H1 (cell line): ENCODE results near the gene CD200R1L. TPM values are rescaled to one million over a fixed set of nuclear protein-coding genes. Genes with fewer than 3 reads are reported as not detected.

ENCODE experiments used
- CTCF ChIA-PET: fragments of 300-600 bp; sonication (Branson Sonifier 250); formaldehyde crosslinking; loops from one replicate; lab custom pipeline; 2021; ENCODE audit not compliant: partially characterized antibody; lab: Charles Lee
- POLR2A ChIA-PET: fragments of 300-600 bp; sonication (Branson Sonifier 250); formaldehyde crosslinking; loops from one replicate; lab custom pipeline; 2021; ENCODE audit warnings: inconsistent platforms; ENCODE audit not compliant: partially characterized antibody; lab: Charles Lee
- DNase-seq, 2 experiments: peaks; one replicate each; pipeline versions ENCODE4 v3.0.0 to v3.0.0-alpha.2; 2010 to 2022; ENCODE audit warnings: low spot score in 2 of 2, low read depth in 1 of 2, mixed read lengths in 1 of 2
- FAIRE-seq: peaks from 2 replicates; lab custom pipeline; 2011; peaks lifted over from hg19 to GRCh38; lab: Jason Lieb, UNC
- H2AFZ ChIP-seq: 2 replicates; pipeline ENCODE4 v1.8.1; 2012; ENCODE audit warnings: low read length, inconsistent platforms
- H2AK5ac ChIP-seq: 2 replicates; pipeline ENCODE4 v1.6.1; 2013; ENCODE audit warnings: low read depth, low read length
- H2BK120ac ChIP-seq: replicated peaks from 2 replicates; pipeline ENCODE3; 2013; ENCODE audit warnings: low read depth, low read length, inconsistent platforms
- H2BK12ac ChIP-seq: 2 replicates; pipeline ENCODE4 v1.6.1; 2013; ENCODE audit warnings: low read depth, low read length
- H2BK15ac ChIP-seq: 2 replicates; pipeline ENCODE4 v1.6.1; 2013; ENCODE audit warnings: low read length
- H2BK20ac ChIP-seq: 2 replicates; pipeline ENCODE4 v1.6.1; 2013; ENCODE audit warnings: low read length
- H2BK5ac ChIP-seq: 2 replicates; pipeline ENCODE4 v1.6.1; 2013; ENCODE audit warnings: low read depth, low read length
- H3K14ac ChIP-seq: 2 replicates; pipeline ENCODE4 v1.6.1; 2013; ENCODE audit warnings: inconsistent platforms; ENCODE audit not compliant: insufficient read length
- H3K18ac ChIP-seq: 2 replicates; pipeline ENCODE4 v1.6.1; 2013; ENCODE audit warnings: low read length; ENCODE audit errors: extremely low read depth
- H3K23ac ChIP-seq: 2 replicates; pipeline ENCODE4 v1.6.1; 2013; ENCODE audit warnings: inconsistent platforms; ENCODE audit not compliant: insufficient read length
- H3K23me2 ChIP-seq: 2 replicates; pipeline ENCODE4 v1.6.1; 2013; ENCODE audit warnings: low read depth, low read length
- H3K27ac ChIP-seq: 2 replicates; pipeline ENCODE4 v1.6.1; 2011; ENCODE audit warnings: low read depth, low read length, inconsistent platforms
- H3K27me3 ChIP-seq, 4 experiments: replicated peaks in 1 of 4; 1 replicate in 1 of 4; 2 replicates in 3 of 4; pipeline versions ENCODE4 v1.6.1 to v1.8.1; 2011 to 2013; ENCODE audit warnings: low read length in 3 of 4, mild to moderate bottlenecking in 3 of 4, inconsistent platforms in 2 of 4, mixed read lengths in 2 of 4, moderate library complexity in 1 of 4; ENCODE audit not compliant: control insufficient read depth in 3 of 4, insufficient read depth in 3 of 4; ENCODE audit errors: extremely low read depth in 1 of 4
- H3K36me3 ChIP-seq, 4 experiments: 2 replicates each; pipeline versions ENCODE4 v1.6.1 to v1.8.1; 2011 to 2013; ENCODE audit warnings: mild to moderate bottlenecking in 4 of 4, low read length in 3 of 4, moderate library complexity in 2 of 4, control low read depth in 1 of 4, inconsistent platforms in 1 of 4; ENCODE audit not compliant: insufficient read depth in 4 of 4, control insufficient read depth in 2 of 4
- H3K4ac ChIP-seq: replicated peaks from 2 replicates; pipeline ENCODE3; 2013; ENCODE audit warnings: low read length, low read depth, mixed read lengths, inconsistent platforms; ENCODE audit not compliant: insufficient read length
- H3K4me1 ChIP-seq, 4 experiments: replicated peaks in 1 of 4; 1 replicate in 1 of 4; 2 replicates in 3 of 4; pipeline versions ENCODE4 v1.6.1 to v1.8.1; 2011 to 2013; ENCODE audit warnings: low read length in 3 of 4, inconsistent platforms in 2 of 4, mixed read lengths in 1 of 4; ENCODE audit not compliant: insufficient read depth in 4 of 4, control insufficient read depth in 3 of 4
- H3K4me2 ChIP-seq, 2 experiments: 2 replicates each; pipeline versions ENCODE4 v1.6.1 to v1.8.1; 2011 to 2013; ENCODE audit warnings: low read depth in 2 of 2, low read length in 2 of 2, control low read depth in 1 of 2, inconsistent platforms in 1 of 2, mild to moderate bottlenecking in 1 of 2; ENCODE audit not compliant: insufficient read depth in 1 of 2
- H3K4me3 ChIP-seq, 4 experiments: fragments of 200-600, 300-600 bp in 1 of 4; sonication (generic), shearing (Covaris generic), sonication (Bioruptor Twin) in 1 of 4; 2 replicates each; pipeline versions ENCODE4 v1.5.1 to v1.8.1; 2011 to 2016; ENCODE audit warnings: low read length in 4 of 4, low read depth in 3 of 4, control low read depth in 2 of 4, inconsistent platforms in 2 of 4, mild to moderate bottlenecking in 2 of 4, mixed read lengths in 1 of 4, moderate library complexity in 1 of 4; ENCODE audit not compliant: insufficient read depth in 2 of 4; ENCODE audit errors: extremely low read depth in 1 of 4
- H3K56ac ChIP-seq: replicated peaks from 2 replicates; pipeline ENCODE3; 2013; ENCODE audit warnings: low read depth, mild to moderate bottlenecking, mixed read lengths, low read length, inconsistent platforms; ENCODE audit not compliant: insufficient read length
- H3K79me1 ChIP-seq: 2 replicates; pipeline ENCODE4 v1.6.1; 2013; ENCODE audit warnings: low read depth, low read length, control low read depth
- H3K79me2 ChIP-seq, 2 experiments: 2 replicates each; pipeline versions ENCODE4 v1.6.1 to v1.8.1; 2012 to 2013; ENCODE audit warnings: low read length in 2 of 2, mild to moderate bottlenecking in 2 of 2, inconsistent platforms in 1 of 2; ENCODE audit not compliant: insufficient read depth in 2 of 2, control insufficient read depth in 1 of 2
- H3K9ac ChIP-seq, 4 experiments: replicated peaks in 1 of 4; 1 replicate in 1 of 4; 2 replicates in 3 of 4; pipeline versions ENCODE4 v1.6.1 to v1.8.1; 2011 to 2013; ENCODE audit warnings: low read depth in 3 of 4, low read length in 3 of 4, control low read depth in 2 of 4, mild to moderate bottlenecking in 2 of 4, moderate library complexity in 2 of 4, inconsistent platforms in 1 of 4; ENCODE audit errors: extremely low read depth in 1 of 4
- H3K9me3 ChIP-seq, 2 experiments: 2 replicates each; pipeline versions ENCODE4 v1.6.1 to v1.8.1; 2012 to 2013; ENCODE audit warnings: mild to moderate bottlenecking in 2 of 2, moderate library complexity in 2 of 2, control low read depth in 1 of 2, inconsistent platforms in 1 of 2, low read depth in 1 of 2, low read length in 1 of 2, mixed read lengths in 1 of 2; ENCODE audit not compliant: insufficient read depth in 2 of 2
- H4K20me1 ChIP-seq, 2 experiments: replicated peaks in 1 of 2; 2 replicates each; pipeline versions ENCODE3 to v1.8.1; 2011 to 2013; ENCODE audit warnings: inconsistent platforms in 2 of 2, low read length in 2 of 2, mild to moderate bottlenecking in 1 of 2; ENCODE audit not compliant: insufficient read depth in 2 of 2, control insufficient read depth in 1 of 2
- H4K5ac ChIP-seq: 2 replicates; pipeline ENCODE4 v1.6.1; 2013; ENCODE audit warnings: low read length, low read depth, mixed read lengths, inconsistent platforms; ENCODE audit not compliant: insufficient read length
- H4K8ac ChIP-seq: 2 replicates; pipeline ENCODE4 v1.8.0; 2013; ENCODE audit warnings: mild to moderate bottlenecking, moderate library complexity, low read length, inconsistent platforms; ENCODE audit not compliant: insufficient read depth; ENCODE audit errors: extremely low read depth
- H4K91ac ChIP-seq: replicated peaks from 2 replicates; pipeline ENCODE3; 2013; ENCODE audit warnings: low read length, mixed read lengths, inconsistent platforms; ENCODE audit not compliant: insufficient read length
- CHD1 ChIP-seq: IDR thresholded peaks from 2 replicates; pipeline ENCODE4 v1.6.1; 2012; ENCODE audit warnings: low read depth, low read length, improper control_type of control experiment
- CREB1 ChIP-seq: IDR thresholded peaks from 2 replicates; pipeline ENCODE4 v1.6.1; 2012; ENCODE audit warnings: inconsistent platforms
- EGR1 ChIP-seq: IDR thresholded peaks from 2 replicates; pipeline ENCODE4 v1.6.1; 2011; ENCODE audit warnings: low read depth, low read length, borderline replicate concordance
- EZH2 ChIP-seq: fragments of 200-600 bp; sonication (generic); IDR thresholded peaks from 2 replicates; pipeline ENCODE4 v1.7.1; 2012; ENCODE audit warnings: low read depth, mild to moderate bottlenecking, moderate library complexity, low read length, inconsistent platforms; ENCODE audit not compliant: severe bottlenecking
- JUN ChIP-seq: IDR thresholded peaks from 2 replicates; pipeline ENCODE4 v1.6.1; 2011; ENCODE audit warnings: low read depth, mild to moderate bottlenecking, improper control_type of control experiment, low read length
- JUND ChIP-seq: IDR thresholded peaks from 2 replicates; pipeline ENCODE4 v1.6.1; 2011; ENCODE audit warnings: mild to moderate bottlenecking, improper control_type of control experiment, low read length
- KDM4A ChIP-seq: IDR thresholded peaks from one replicate; pipeline ENCODE4 v1.7.1; 2012; ENCODE audit warnings: low read depth, mild to moderate bottlenecking, moderate library complexity, low read length, inconsistent platforms; ENCODE audit not compliant: severe bottlenecking
- RAD21 ChIP-seq, 2 experiments: IDR thresholded peaks in 1 of 2; conservative IDR thresholded peaks in 1 of 2; 2 replicates each; pipeline ENCODE4 v1.6.1; 2011; ENCODE audit warnings: low read depth in 2 of 2, low read length in 2 of 2, improper control_type of control experiment in 1 of 2, inconsistent platforms in 1 of 2, mild to moderate bottlenecking in 1 of 2, moderate library complexity in 1 of 2
- SIRT6 ChIP-seq: IDR thresholded peaks from one replicate; pipeline ENCODE4 v1.7.1; 2012; ENCODE audit warnings: low read length, inconsistent platforms
- SP2 ChIP-seq: IDR thresholded peaks from 2 replicates; pipeline ENCODE4 v1.6.1; 2012; ENCODE audit warnings: mild to moderate bottlenecking, low read length, inconsistent platforms
- TCF12 ChIP-seq: IDR thresholded peaks from 2 replicates; pipeline ENCODE4 v1.6.1; 2011; ENCODE audit warnings: low read depth, mild to moderate bottlenecking, low read length
- ZNF274 ChIP-seq: IDR thresholded peaks from 2 replicates; pipeline ENCODE4 v1.7.0; 2012; ENCODE audit warnings: low read length, borderline replicate concordance; ENCODE audit errors: extremely low read depth
- WGBS, 2 experiments: shearing (Covaris generic) in 1 of 2; methylation state at CpG; one replicate each; pipeline versions ENCODE4 v1.1.6 to v1.1.7; 2013 to 2015; ENCODE audit warnings: low lambda C conversion rate in 2 of 2, mixed read lengths in 2 of 2, inconsistent platforms in 1 of 2, low coverage in 1 of 2, missing lambda C conversion rate in 1 of 2; ENCODE audit not compliant: insufficient replicate concordance in 2 of 2, insufficient coverage in 1 of 2, insufficient read length in 1 of 2; ENCODE audit errors: extremely low coverage in 1 of 2, missing lambda C conversion rate in 1 of 2; 5-methylcytosine and 5-hydroxymethylcytosine counted together
- polyA plus RNA-seq, 7 experiments: library from polyadenylated mRNA; depleted of rRNA in 3 of 7; stranded (reverse) in 5 of 7; unstranded in 2 of 7; fragments of >200 nt in 5 of 7; fragments of 200-250 nt in 2 of 7; gene quantifications; 1 replicate in 5 of 7; 2 replicates in 1 of 7; 4 replicates in 1 of 7; pipeline versions ENCODE4 v1.2.1 to v1.2.3, GENCODE V29; 2011 to 2013; ENCODE audit warnings: missing spikeins in 2 of 7, mixed read lengths in 2 of 7
- total RNA-seq: library from RNA; stranded (reverse); fragmentation: NEBNext Ultra II Directional; extraction: Animal tissue kit (Norgen Biotek cat#: 25700); gene quantifications from 2 replicates; pipeline ENCODE4 v1.2.1, GENCODE V29; 2021
- TF ChIP-seq, protein P1 (sequence below): IDR thresholded peaks from 2 replicates; pipeline ENCODE4 v1.6.1; 2011; ENCODE audit warnings: low read depth, mild to moderate bottlenecking, low read length; ENCODE audit not compliant: insufficient read depth

CD200R1L gene
- total and polyA plus RNA-seq, 2 of the 8 experiments (the other 6 are each of a cell fraction or from before 2014, with no cell fraction given): not detected

DNA sequence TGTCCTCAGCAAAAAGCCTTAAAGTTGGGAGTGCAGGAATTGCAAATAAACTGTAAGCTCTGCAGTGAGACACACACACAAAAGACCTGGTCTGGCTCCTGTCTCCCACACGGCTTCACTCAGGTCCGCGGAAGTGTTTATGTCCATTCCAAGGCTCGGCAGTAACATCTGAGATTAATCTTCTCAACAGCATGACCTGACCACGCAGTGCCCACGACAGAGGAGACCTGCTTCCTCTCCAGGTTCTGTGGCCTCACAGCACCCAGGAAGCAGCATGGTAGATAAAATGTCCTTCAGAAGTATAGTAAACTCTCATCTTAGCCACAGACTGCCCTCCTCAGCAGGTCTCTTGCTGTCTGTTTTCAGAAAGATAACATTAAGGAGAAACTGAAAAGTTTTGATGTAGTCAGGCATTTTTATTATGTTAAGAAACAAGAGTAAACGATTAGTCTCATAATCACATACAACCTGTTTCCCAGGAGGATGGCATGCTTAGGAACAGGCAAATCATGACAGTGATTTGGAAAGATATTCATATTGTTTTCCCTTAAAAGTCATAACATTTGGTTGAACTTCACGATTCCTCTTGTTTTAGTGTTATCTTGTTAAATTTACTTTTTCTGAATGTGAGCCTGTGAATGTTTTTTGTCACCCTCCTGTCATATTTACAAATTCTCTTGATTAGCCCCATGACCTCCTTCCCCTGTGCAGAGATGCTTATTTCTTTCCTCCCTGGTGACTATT lies 34.6 kb downstream of the CD200R1L start:
- Histone ChIP-seq H2BK120ac (no peak overlapping the region), H4K5ac (no peak overlapping the region), H3K9me3 (no peaks in the 10 kb centered on the region), H4K8ac (no peak overlapping the region), H2AFZ (no peak overlapping the region), H3K23me2 (no peaks in the 10 kb centered on the region), H3K4me1 (no peaks in the 10 kb centered on the region), H3K79me1 (no peaks in the 10 kb centered on the region), H2BK5ac (no peak overlapping the region), H2BK12ac (no peak overlapping the region), H2AK5ac (no peak overlapping the region), H3K56ac (no peak overlapping the region), H3K4ac (no peak overlapping the region), H2BK15ac (no peak overlapping the region), H3K36me3 (no peaks in the 10 kb centered on the region), H3K14ac (no peak overlapping the region), H3K18ac (no peak overlapping the region), H3K9ac (no peak overlapping the region), H3K79me2 (no peaks in the 10 kb centered on the region), H2BK20ac (no peak overlapping the region), H3K4me3 (no peak overlapping the region), H3K4me2 (no peak overlapping the region), H3K27me3 (no peaks in the 10 kb centered on the region), H3K23ac (no peak overlapping the region), H3K27ac (no peak overlapping the region), H4K91ac (no peak overlapping the region), H4K20me1 (no peaks in the 10 kb centered on the region)
- 90% methylated on average over 8 of the region's 8 CpGs; no CpG with 5 or more reads in 1 of the 2 experiments for WGBS, 2 experiments
- FAIRE-seq: no peak
- ChIA-PET POLR2A (no interaction called here), CTCF (interaction anchor here (0.6 to 3.0 kb wide), 8 partner anchors 13 to 507 kb away, joined by 3 to 32 read pairs (median 4); partner anchors contain the start of gene CCDC80)
- no peak for TF ChIP-seq SIRT6
- TF ChIP-seq, protein P1, sequence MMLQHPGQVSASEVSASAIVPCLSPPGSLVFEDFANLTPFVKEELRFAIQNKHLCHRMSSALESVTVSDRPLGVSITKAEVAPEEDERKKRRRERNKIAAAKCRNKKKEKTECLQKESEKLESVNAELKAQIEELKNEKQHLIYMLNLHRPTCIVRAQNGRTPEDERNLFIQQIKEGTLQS: no peak
- TF ChIP-seq ZNF274: no peak
- TF ChIP-seq EZH2: no peak
- TF ChIP-seq RAD21 (IDR thresholded peaks at IDR 0.05 in 1 of 2, conservative IDR thresholded peaks at IDR 0.05 in 1 of 2; ENCODE audit: low read depth in 2 of 2, low read length in 2 of 2): no peak
- TF ChIP-seq SP2: no peak
- no peak for TF ChIP-seq JUND
- TF ChIP-seq TCF12: no peak
- TF ChIP-seq KDM4A: no peak
- TF ChIP-seq CREB1: no peak
- TF ChIP-seq JUN: no peak
- no peak for TF ChIP-seq EGR1
- no peak for TF ChIP-seq CHD1
- DNase-seq: no peak
